ENCODE measurements around the gene LELP1. TPM values are rescaled to one million over a fixed set of nuclear protein-coding genes. Genes with fewer than 3 reads are reported as not detected.

The LELP1 gene
- polyA plus RNA-seq, 3 donors = not detected

GRCh38 chr1:153238527-153238926 is 35.3 kb downstream of the LELP1 start:
- Mint-ChIP-seq H3K4me1 (peaks cover 5% of the 10 kb centered on the region), H3K27me3 (ENCODE audit: low read depth in 3 of 3) (peaks cover 1 to 6% (median 2%) of the 10 kb centered on the region in 3 donors), H3K27ac (no peak overlapping the region), H3K36me3 (no peaks in the 10 kb centered on the region), H3K4me3 (no peak overlapping the region), H3K9me3 (peaks cover 0 to 1% (median 0%) of the 10 kb centered on the region in 7 donors)
- H3K36me3 ChIP-seq (replicated peaks in 1 of 2; ENCODE audit: control insufficient read depth in 1 of 2, insufficient read depth in 2 of 2, low read length in 2 of 2) = no peaks in the 10 kb centered on the region
- H3K27me3 ChIP-seq (ENCODE audit: control insufficient read depth in 2 of 2, insufficient read depth in 2 of 2, low read length in 2 of 2) = no peaks in the 10 kb centered on the region
- intact Hi-C loops (cut with micrococcal nuclease) = no loop called here
- TF ChIP-seq CTCF (IDR thresholded peaks at IDR 0.05) = no peak
- H3K27ac ChIP-seq (ENCODE audit: low read depth in 1 of 2, low read length in 2 of 2) = no peak overlapping the region
- no peak for DNase-seq
- H3K9ac ChIP-seq (ENCODE audit: insufficient read depth, low read length, poor library complexity, severe bottlenecking) = no peak overlapping the region
- no peak overlapping the region for H2AFZ ChIP-seq (ENCODE audit: insufficient read depth, low read depth, low read length, poor library complexity, severe bottlenecking)
- no peak overlapping the region for H3K4me3 ChIP-seq (replicated peaks in 1 of 3; ENCODE audit: low read depth in 2 of 3, low read length in 3 of 3)
- no peak overlapping the region for H3K4me2 ChIP-seq (replicated peaks; ENCODE audit: extremely low read depth, low read length, poor library complexity, severe bottlenecking)
- no peaks in the 10 kb centered on the region for H3K9me3 ChIP-seq (replicated peaks in 1 of 2; ENCODE audit: control insufficient read depth in 1 of 2, insufficient read depth in 1 of 2, low read length in 2 of 2)
- no peaks in the 10 kb centered on the region for H3K79me2 ChIP-seq (ENCODE audit: insufficient read depth, low read length)
- H3K4me1 ChIP-seq (ENCODE audit: control insufficient read depth in 1 of 2, insufficient read depth in 2 of 2, low read length in 2 of 2) = peaks cover 3% of the 10 kb centered on the region in 2 donors
- no peaks in the 10 kb centered on the region for H4K20me1 ChIP-seq (ENCODE audit: insufficient read depth, low read length)
- WGBS (ENCODE audit: insufficient coverage) = no CpG with 5 or more reads among the region's 2 CpGs

- peaks cover 0 to 13% (median 5%) of the 10 kb centered on the region in 3 donors for H3K27me3 Mint-ChIP-seq (ENCODE audit: low read depth in 3 of 3)
- H3K36me3 ChIP-seq (replicated peaks in 1 of 2; ENCODE audit: control insufficient read depth in 1 of 2, insufficient read depth in 2 of 2, low read length in 2 of 2) = no peaks in the 10 kb centered on the region
Observed at GRCh38 chr1:153242160-153242559, 38.9 kb downstream of the LELP1 start.

More at GRCh38 chr1:153242160-153242559, 38.9 kb downstream of the LELP1 start:
- Mint-ChIP-seq H3K36me3 (no peaks in the 10 kb centered on the region), H3K9me3 (peaks cover 0 to 9% (median 3%) of the 10 kb centered on the region in 7 donors), H3K27ac (no peak overlapping the region), H3K4me3 (no peak overlapping the region), H3K4me1 (no peaks in the 10 kb centered on the region)
- Histone ChIP-seq H3K27me3 (ENCODE audit: control insufficient read depth in 2 of 2, insufficient read depth in 2 of 2, low read length in 2 of 2) (peaks cover 3% of the 10 kb centered on the region in 2 donors), H3K4me3 (replicated peaks in 1 of 3; ENCODE audit: low read depth in 2 of 3, low read length in 3 of 3) (no peak overlapping the region), H3K9ac (ENCODE audit: insufficient read depth, low read length, poor library complexity, severe bottlenecking) (no peak overlapping the region), H2AFZ (ENCODE audit: insufficient read depth, low read depth, low read length, poor library complexity, severe bottlenecking) (no peak overlapping the region), H3K4me2 (replicated peaks; ENCODE audit: extremely low read depth, low read length, poor library complexity, severe bottlenecking) (no peak overlapping the region), H3K79me2 (ENCODE audit: insufficient read depth, low read length) (no peaks in the 10 kb centered on the region), H3K9me3 (replicated peaks in 1 of 2; ENCODE audit: control insufficient read depth in 1 of 2, insufficient read depth in 1 of 2, low read length in 2 of 2) (no peaks in the 10 kb centered on the region), H4K20me1 (ENCODE audit: insufficient read depth, low read length) (no peaks in the 10 kb centered on the region), H3K4me1 (ENCODE audit: control insufficient read depth in 1 of 2, insufficient read depth in 2 of 2, low read length in 2 of 2) (no peaks in the 10 kb centered on the region), H3K27ac (ENCODE audit: low read depth in 1 of 2, low read length in 2 of 2) (no peak overlapping the region)
- no CpG with 5 or more reads among the region's 1 CpG for WGBS (ENCODE audit: insufficient coverage)
- no peak for TF ChIP-seq CTCF (IDR thresholded peaks at IDR 0.05)
- intact Hi-C loops (cut with micrococcal nuclease) = no loop called here
- no peak for DNase-seq

Data from CD14-positive monocyte (primary cell).